Liver (tissue), 9 donors: ENCODE measurements around the gene DAPK1. TPM values are rescaled to one million over a fixed set of nuclear protein-coding genes. Genes with fewer than 3 reads are reported as not detected.

Source experiments
- DNase-seq: peaks from one replicate; pipeline ENCODE4 v3.0.0-alpha.2; 2017; ENCODE audit warnings: low spot score
- H3K27ac ChIP-seq, 2 donors: one replicate each; pipeline ENCODE4 v1.7.0; 2013; ENCODE audit warnings: inconsistent platforms in 2 of 2, low read length in 2 of 2, control low read depth in 1 of 2, low read depth in 1 of 2, mild to moderate bottlenecking in 1 of 2
- H3K27me3 ChIP-seq, 4 donors: one replicate each; pipeline versions ENCODE4 v1.6.1 to v1.7.0; 2013; ENCODE audit warnings: low read length in 3 of 4, inconsistent platforms in 1 of 4, mild to moderate bottlenecking in 1 of 4, moderate library complexity in 1 of 4; ENCODE audit not compliant: control insufficient read depth in 4 of 4, insufficient read depth in 4 of 4
- H3K36me3 ChIP-seq, 4 donors: one replicate each; pipeline versions ENCODE4 v1.6.1 to v1.7.0; 2013; ENCODE audit warnings: low read length in 3 of 4, mild to moderate bottlenecking in 3 of 4, low read depth in 1 of 4, moderate library complexity in 1 of 4; ENCODE audit not compliant: control insufficient read depth in 4 of 4, insufficient read depth in 3 of 4
- H3K4me1 ChIP-seq, 4 donors: one replicate each; pipeline versions ENCODE4 v1.6.1 to v1.7.0; 2013; ENCODE audit warnings: low read length in 3 of 4, mild to moderate bottlenecking in 3 of 4, moderate library complexity in 1 of 4; ENCODE audit not compliant: control insufficient read depth in 4 of 4, insufficient read depth in 4 of 4
- H3K4me3 ChIP-seq, 3 donors: one replicate each; pipeline versions ENCODE4 v1.6.1 to v1.7.0; 2013; ENCODE audit warnings: low read length in 3 of 3, control low read depth in 1 of 3, low read depth in 1 of 3, mild to moderate bottlenecking in 1 of 3
- H3K9ac ChIP-seq, 2 donors: one replicate each; pipeline ENCODE4 v1.7.0; 2013; ENCODE audit warnings: low read length in 2 of 2, mild to moderate bottlenecking in 2 of 2, moderate library complexity in 2 of 2, control low read depth in 1 of 2, low read depth in 1 of 2
- H3K9me3 ChIP-seq, 4 donors: one replicate each; pipeline versions ENCODE4 v1.6.1 to v1.7.0; 2013; ENCODE audit warnings: low read length in 3 of 4; ENCODE audit not compliant: control insufficient read depth in 4 of 4
- EGR1 ChIP-seq, 2 donors: IDR thresholded peaks; 2 replicates each; pipeline ENCODE4 v1.6.1; 2016 to 2018; ENCODE audit warnings: antibody characterized with exemption in 2 of 2, low read depth in 2 of 2
- FOXA2 ChIP-seq: IDR thresholded peaks from 2 replicates; pipeline ENCODE4 v1.6.1; 2016; ENCODE audit warnings: antibody characterized with exemption
- GABPA ChIP-seq, 2 donors: IDR thresholded peaks in 1 of 2; conservative IDR thresholded peaks in 1 of 2; 2 replicates each; pipeline ENCODE4 v1.6.1; 2016; ENCODE audit warnings: antibody characterized with exemption in 2 of 2, mild to moderate bottlenecking in 1 of 2, moderate library complexity in 1 of 2
- HNF4A ChIP-seq, 2 donors: conservative IDR thresholded peaks; 2 replicates each; pipeline ENCODE4 v1.6.1; 2016; ENCODE audit warnings: antibody characterized with exemption in 2 of 2, mild to moderate bottlenecking in 2 of 2
- HNF4G ChIP-seq: IDR thresholded peaks from 2 replicates; pipeline ENCODE4 v1.6.1; 2016; ENCODE audit warnings: antibody characterized with exemption
- JUND ChIP-seq, 2 donors: IDR thresholded peaks; 2 replicates each; pipeline ENCODE4 v1.6.1; 2016; ENCODE audit warnings: antibody characterized with exemption in 2 of 2
- MAX ChIP-seq: IDR thresholded peaks from 2 replicates; pipeline ENCODE4 v1.6.1; 2016; ENCODE audit warnings: antibody characterized with exemption
- NR2F2 ChIP-seq: IDR thresholded peaks from 2 replicates; pipeline ENCODE4 v1.6.1; 2016; ENCODE audit warnings: antibody characterized with exemption
- RAD21 ChIP-seq, 2 donors: IDR thresholded peaks; 2 replicates each; pipeline ENCODE4 v1.6.1; 2016; ENCODE audit warnings: antibody characterized with exemption in 2 of 2, mild to moderate bottlenecking in 2 of 2
- REST ChIP-seq: IDR thresholded peaks from 2 replicates; pipeline ENCODE4 v1.6.1; 2016; ENCODE audit warnings: antibody characterized with exemption, mild to moderate bottlenecking
- RXRA ChIP-seq, 2 donors: IDR thresholded peaks; 2 replicates each; pipeline ENCODE4 v1.6.1; 2017 to 2018; ENCODE audit warnings: antibody characterized with exemption in 2 of 2, mild to moderate bottlenecking in 1 of 2
- SP1 ChIP-seq: IDR thresholded peaks from 2 replicates; pipeline ENCODE4 v1.6.1; 2018; ENCODE audit warnings: antibody characterized with exemption, mild to moderate bottlenecking
- TAF1 ChIP-seq: conservative IDR thresholded peaks from 2 replicates; pipeline ENCODE4 v1.6.1; 2016; ENCODE audit warnings: antibody characterized with exemption, mild to moderate bottlenecking
- YY1 ChIP-seq: IDR thresholded peaks from 2 replicates; pipeline ENCODE4 v1.6.1; 2016; ENCODE audit warnings: antibody characterized with exemption, mild to moderate bottlenecking
- WGBS: extraction: QIAGEN DNeasy Blood & Tissue Kit; methylation state at CpG from one replicate; pipeline ENCODE4 v1.1.7; 2013; 5-methylcytosine and 5-hydroxymethylcytosine counted together
- polyA plus RNA-seq, 2 donors: library from polyadenylated mRNA; stranded (reverse) in 1 of 2; unstranded in 1 of 2; fragments of 200-250 nt in 1 of 2; fragments of >200 nt in 1 of 2; fragmentation: Nextera tagmentation in 1 of 2; extraction: Ambion mirVana in 1 of 2; gene quantifications; one replicate each; pipeline versions ENCODE4 v1.2.1 to v1.2.3, GENCODE V29; 2013 to 2015
- total RNA-seq, 2 donors: library from RNA; depleted of rRNA; stranded (reverse); fragments of >200 nt; gene quantifications; one replicate each; pipeline ENCODE4 v1.2.3, GENCODE V29; 2014
- TF ChIP-seq, protein P1 (sequence below): IDR thresholded peaks from 2 replicates; pipeline ENCODE4 v1.6.1; 2016; ENCODE audit warnings: antibody characterized with exemption
- donor health status: healthy.
- donor health status: healthy.
- donor health status: healthy.
- donor health status: healthy.
- donor health status: healthy.

DAPK1 gene
- total and polyA plus RNA-seq, 4 donors, result 14.0 to 40.8 (median 21.8) TPM

DNA sequence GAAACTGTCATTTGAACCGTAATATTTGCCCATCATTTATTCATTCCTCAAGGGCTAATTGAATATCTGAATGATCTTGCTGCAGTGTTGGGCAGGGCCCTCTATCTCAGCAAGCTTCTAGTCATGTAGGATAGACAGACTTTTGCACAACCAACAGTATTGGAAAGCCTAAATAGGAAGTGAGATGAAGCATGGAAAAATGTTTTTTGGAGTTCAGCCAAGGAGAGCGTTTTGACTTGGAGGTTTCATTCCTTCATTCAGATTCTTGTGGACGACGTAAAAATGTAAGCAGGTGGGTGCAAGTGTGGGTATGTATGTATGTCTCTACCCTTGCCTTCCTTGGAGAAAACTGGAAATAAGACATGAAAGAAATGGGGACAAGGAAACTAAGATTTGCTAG, 15.5 kb downstream of the DAPK1 start:
- no peak overlapping the region for H3K27ac ChIP-seq
- H3K4me1 ChIP-seq, result peaks cover 0 to 44% (median 21%) of the 10 kb centered on the region in 4 donors
- WGBS, result 72% methylated on average over 4 of the region's 4 CpGs

GRCh38 chr9:87513880-87514535, 16.3 kb downstream of the DAPK1 start:
- H3K4me3 ChIP-seq, result no peak overlapping the region
- H3K9me3 ChIP-seq, result no peaks in the 10 kb centered on the region
- WGBS, result 64% methylated on average over 3 of the region's 3 CpGs
- H3K9ac ChIP-seq, result no peak overlapping the region
- H3K27ac ChIP-seq, result peak overlapping the region in 1 of 2 donors; percentile 28
- H3K4me1 ChIP-seq, result peaks cover 2 to 46% (median 25%) of the 10 kb centered on the region in 4 donors
- DNase-seq, result no peak
- no peaks in the 10 kb centered on the region for H3K27me3 ChIP-seq
- peaks cover 0 to 16% (median 3%) of the 10 kb centered on the region in 4 donors for H3K36me3 ChIP-seq
- TF ChIP-seq RXRA (IDR thresholded peaks at IDR 0.05) (peak in 1 of 2 donors; percentile 59), MAX (no peak), RAD21 (IDR thresholded peaks at IDR 0.05) (peak in 1 of 2 donors; percentile 49), SP1 (peak; percentile 63), FOXA2 (no peak), REST (no peak), NR2F2 (no peak), HNF4A (conservative IDR thresholded peaks at IDR 0.05) (peak; percentile 39 to 82)
- TF ChIP-seq, protein P1, sequence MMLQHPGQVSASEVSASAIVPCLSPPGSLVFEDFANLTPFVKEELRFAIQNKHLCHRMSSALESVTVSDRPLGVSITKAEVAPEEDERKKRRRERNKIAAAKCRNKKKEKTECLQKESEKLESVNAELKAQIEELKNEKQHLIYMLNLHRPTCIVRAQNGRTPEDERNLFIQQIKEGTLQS, result no peak

More for the DNA sequence above, 15.5 kb downstream of the DAPK1 start:
- DNase-seq, result no peak
- H3K9ac ChIP-seq, result no peak overlapping the region
- H3K27me3 ChIP-seq, result no peaks in the 10 kb centered on the region
- H3K4me3 ChIP-seq, result no peak overlapping the region
- no peak for TF ChIP-seq GABPA (IDR thresholded peaks at IDR 0.05 in 1 of 2, conservative IDR thresholded peaks at IDR 0.05 in 1 of 2)
- TF ChIP-seq TAF1, result no peak
- peak in 1 of 2 donors; percentile 7 for TF ChIP-seq RAD21 (IDR thresholded peaks at IDR 0.05)
- TF ChIP-seq JUND (IDR thresholded peaks at IDR 0.05), result no peak
- no peak for TF ChIP-seq HNF4G
- TF ChIP-seq RXRA (IDR thresholded peaks at IDR 0.05), result no peak
- peaks cover 0 to 16% (median 3%) of the 10 kb centered on the region in 4 donors for H3K36me3 ChIP-seq
- no peaks in the 10 kb centered on the region for H3K9me3 ChIP-seq

GRCh38 chr9:87515006-87515405, 17.3 kb downstream of the DAPK1 start:
- Histone ChIP-seq H3K9me3 (no peaks in the 10 kb centered on the region), H3K4me3 (no peak overlapping the region), H3K9ac (no peak overlapping the region), H3K27me3 (no peaks in the 10 kb centered on the region), H3K36me3 (peaks cover 0 to 12% (median 3%) of the 10 kb centered on the region in 4 donors), H3K4me1 (peaks cover 2 to 49% (median 28%) of the 10 kb centered on the region in 4 donors), H3K27ac (no peak overlapping the region)
- no peak for DNase-seq
- WGBS, result 70% methylated on average over 2 of the region's 2 CpGs
- TF ChIP-seq YY1 (no peak), JUND (IDR thresholded peaks at IDR 0.05) (no peak), NR2F2 (no peak), HNF4A (conservative IDR thresholded peaks at IDR 0.05) (no peak), EGR1 (IDR thresholded peaks at IDR 0.05; ENCODE audit: low read depth in 2 of 2) (no peak), SP1 (no peak), TAF1 (no peak), HNF4G (no peak)
